Neuronal stem cell (in vitro differentiated cells): Measurements from ENCODE around the gene CHST13.
A peak's percentile ranks its signal among the peaks of the same experiment; 100 is the strongest.

Experiments used
- DNase-seq: peaks from one replicate; pipeline ENCODE4 v3.0.0-alpha.2; 2013; ENCODE audit warnings: low spot score
- H2AFZ ChIP-seq: one replicate; pipeline ENCODE4 v1.6.1; 2013; ENCODE audit warnings: mild to moderate bottlenecking, low read length, inconsistent platforms
- H2AK5ac ChIP-seq: 2 replicates; pipeline ENCODE4 v1.6.1; 2013; ENCODE audit warnings: low read depth, mild to moderate bottlenecking, inconsistent platforms, low read length, moderate library complexity, mixed read lengths
- H2BK120ac ChIP-seq: 2 replicates; pipeline ENCODE4 v1.6.1; 2013; ENCODE audit warnings: low read depth, mild to moderate bottlenecking, inconsistent platforms, low read length, moderate library complexity, mixed read lengths
- H2BK12ac ChIP-seq: one replicate; pipeline ENCODE4 v1.6.1; 2013; ENCODE audit warnings: low read length, inconsistent platforms
- H2BK15ac ChIP-seq: 2 replicates; pipeline ENCODE4 v1.6.1; 2013; ENCODE audit warnings: mild to moderate bottlenecking, low read length, inconsistent platforms, mixed read lengths
- H2BK5ac ChIP-seq: one replicate; pipeline ENCODE4 v1.6.1; 2013; ENCODE audit warnings: inconsistent platforms, mild to moderate bottlenecking, low read length, moderate library complexity
- H3K14ac ChIP-seq: one replicate; pipeline ENCODE4 v1.6.1; 2013; ENCODE audit warnings: low read length, inconsistent platforms
- H3K18ac ChIP-seq: 2 replicates; pipeline ENCODE4 v1.6.1; 2013; ENCODE audit warnings: low read length, inconsistent platforms
- H3K23ac ChIP-seq: 2 replicates; pipeline ENCODE4 v1.6.1; 2013; ENCODE audit warnings: low read depth, mild to moderate bottlenecking, mixed read lengths, low read length, inconsistent platforms; ENCODE audit not compliant: poor library complexity
- H3K27ac ChIP-seq: replicated peaks from 3 replicates; pipeline ENCODE4 v1.5.1; 2013; ENCODE audit warnings: low read length, inconsistent platforms
- H3K27me3 ChIP-seq, 3 experiments: 2 replicates each; pipeline ENCODE4 v1.6.1; 2013; ENCODE audit warnings: low read length in 3 of 3, mild to moderate bottlenecking in 2 of 3, inconsistent platforms in 1 of 3, low read depth in 1 of 3, mixed read lengths in 1 of 3, moderate library complexity in 1 of 3; ENCODE audit not compliant: control insufficient read depth in 3 of 3, insufficient read depth in 3 of 3
- H3K36me3 ChIP-seq, 2 donors: replicated peaks in 1 of 2; 2 replicates each; pipeline ENCODE4 v1.6.1; 2013; ENCODE audit warnings: low read length in 2 of 2; ENCODE audit not compliant: control insufficient read depth in 2 of 2, insufficient read depth in 2 of 2
- H3K4ac ChIP-seq: 2 replicates; pipeline ENCODE4 v1.6.1; 2013; ENCODE audit warnings: inconsistent platforms, mild to moderate bottlenecking, low read length, moderate library complexity
- H3K4me1 ChIP-seq, 2 donors: 1 replicate in 1 of 2; 2 replicates in 1 of 2; pipeline ENCODE4 v1.6.1; 2013; ENCODE audit warnings: low read length in 2 of 2, low read depth in 1 of 2; ENCODE audit not compliant: control insufficient read depth in 2 of 2, insufficient read depth in 1 of 2
- H3K4me2 ChIP-seq: one replicate; pipeline ENCODE4 v1.6.1; 2013; ENCODE audit warnings: mild to moderate bottlenecking, low read length, inconsistent platforms; ENCODE audit not compliant: insufficient read depth, poor library complexity, severe bottlenecking
- H3K4me3 ChIP-seq, 2 donors: 2 replicates each; pipeline ENCODE4 v1.5.1; 2013; ENCODE audit warnings: low read length in 2 of 2, mild to moderate bottlenecking in 2 of 2, inconsistent platforms in 1 of 2, moderate library complexity in 1 of 2
- H3K79me1 ChIP-seq: one replicate; pipeline ENCODE4 v1.6.1; 2013; ENCODE audit warnings: low read depth, mild to moderate bottlenecking, inconsistent platforms, low read length, moderate library complexity
- H3K9ac ChIP-seq: one replicate; pipeline ENCODE4 v1.6.1; 2013; ENCODE audit warnings: mild to moderate bottlenecking, low read depth, low read length, inconsistent platforms; ENCODE audit not compliant: poor library complexity
- H3K9me3 ChIP-seq, 2 donors: replicated peaks in 1 of 2; 2 replicates each; pipeline versions ENCODE3 to v1.6.1; 2013; ENCODE audit warnings: low read length in 2 of 2, mild to moderate bottlenecking in 2 of 2, inconsistent platforms in 1 of 2, low read depth in 1 of 2, mixed read lengths in 1 of 2, moderate library complexity in 1 of 2; ENCODE audit not compliant: control insufficient read depth in 2 of 2, insufficient read depth in 1 of 2
- H4K8ac ChIP-seq: one replicate; pipeline ENCODE4 v1.6.1; 2013; ENCODE audit warnings: low read depth, mild to moderate bottlenecking, inconsistent platforms, low read length, moderate library complexity
- H4K91ac ChIP-seq: one replicate; pipeline ENCODE4 v1.6.1; 2013; ENCODE audit warnings: low read length, low read depth, mild to moderate bottlenecking, inconsistent platforms; ENCODE audit not compliant: poor library complexity
- whole genome bisulfite sequencing, 2 donors: extraction: QIAGEN DNeasy Blood & Tissue Kit; methylation state at CpG; one replicate each; pipeline ENCODE4 v1.1.7; 2013; ENCODE audit warnings: missing lambda C conversion rate in 2 of 2, mixed read lengths in 1 of 2; ENCODE audit not compliant: insufficient read length in 2 of 2, insufficient replicate concordance in 1 of 2; ENCODE audit errors: extremely low coverage in 2 of 2; 5-methylcytosine and 5-hydroxymethylcytosine counted together

The CHST13 gene

DNA sequence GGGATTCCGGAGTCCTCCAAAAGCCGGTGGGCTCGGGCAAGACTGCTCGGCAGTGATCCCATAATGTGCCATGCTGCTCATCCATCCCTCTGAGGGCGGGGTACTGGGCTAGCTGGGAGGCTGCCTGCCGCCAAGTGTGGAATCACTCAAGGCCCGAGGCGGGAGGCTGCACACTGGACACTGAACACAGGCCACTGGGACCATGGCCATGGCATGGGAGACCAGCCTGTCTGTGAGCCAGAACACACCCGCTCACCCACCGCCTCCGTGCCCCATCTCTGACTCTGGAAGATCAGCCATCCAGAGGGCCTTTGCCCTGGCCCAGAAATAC, 33.4 kb downstream of the CHST13 start:
- Histone ChIP-seq H3K23ac (no peak overlapping the region), H2BK15ac (no peak overlapping the region), H4K8ac (no peak overlapping the region), H4K91ac (no peak overlapping the region), H2BK12ac (no peak overlapping the region), H3K36me3 (no peaks in the 10 kb centered on the region), H3K4me1 (peaks cover 0 to 3% of the 10 kb centered on the region in 2 donors), H2BK5ac (no peak overlapping the region), H3K4me2 (no peak overlapping the region), H3K18ac (peak overlapping the region; percentile 35), H3K14ac (no peak overlapping the region), H3K4me3 (no peak overlapping the region), H3K9ac (peak overlapping the region; percentile 66), H3K27me3 (peaks cover 0 to 8% (median 0%) of the 10 kb centered on the region in 3 experiments), H3K27ac (no peak overlapping the region), H3K4ac (no peak overlapping the region), H2AK5ac (no peak overlapping the region), H2AFZ (no peak overlapping the region), H3K9me3 (no peaks in the 10 kb centered on the region), H3K79me1 (peaks cover 5% of the 10 kb centered on the region), H2BK120ac (no peak overlapping the region)
- WGBS, 2 donors = no CpG with 5 or more reads among the region's 11 CpGs
- DNase-seq = no peak

DNA sequence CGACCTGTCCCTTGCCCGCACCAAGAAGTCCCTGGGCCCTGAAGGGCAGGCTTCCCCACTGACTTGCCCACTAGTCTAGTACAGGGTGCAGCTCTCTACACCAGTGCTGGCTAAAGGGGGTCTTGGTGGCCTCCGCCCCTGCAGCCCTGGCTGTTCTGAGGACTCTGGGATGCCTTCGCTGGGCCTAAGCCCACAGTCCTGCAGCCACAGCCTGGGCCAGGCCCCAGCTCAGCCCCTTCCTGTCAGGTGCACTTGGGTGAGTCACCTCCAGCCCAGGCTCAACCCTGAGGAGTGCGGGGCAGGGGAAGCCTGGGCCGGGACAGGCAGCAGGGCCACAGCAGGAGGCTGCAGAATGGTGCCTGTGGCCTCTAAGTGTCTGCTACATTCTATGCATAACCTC, 33.8 kb downstream of the CHST13 start:
- H3K4me3 ChIP-seq = no peak overlapping the region
- H3K4ac ChIP-seq = no peak overlapping the region
- H3K9me3 ChIP-seq = no peaks in the 10 kb centered on the region
- no CpG with 5 or more reads among the region's 6 CpGs for WGBS, 2 donors
- peak overlapping the region; percentile 11 for H2AK5ac ChIP-seq
- no peak overlapping the region for H2AFZ ChIP-seq
- H3K27me3 ChIP-seq = peaks cover 0 to 8% (median 0%) of the 10 kb centered on the region in 3 experiments
- DNase-seq = no peak
- no peak overlapping the region for H3K23ac ChIP-seq
- H2BK120ac ChIP-seq = no peak overlapping the region
- peak overlapping the region; percentile 85 for H3K18ac ChIP-seq
- no peak overlapping the region for H2BK5ac ChIP-seq
- H3K4me2 ChIP-seq = no peak overlapping the region
- no peaks in the 10 kb centered on the region for H3K36me3 ChIP-seq
- no peak overlapping the region for H2BK12ac ChIP-seq
- no peak overlapping the region for H4K91ac ChIP-seq
- peaks cover 5% of the 10 kb centered on the region for H3K79me1 ChIP-seq
- H3K27ac ChIP-seq = no peak overlapping the region
- H3K4me1 ChIP-seq = peaks cover 0 to 3% of the 10 kb centered on the region in 2 donors
- peak overlapping the region; percentile 66 for H3K9ac ChIP-seq
- no peak overlapping the region for H2BK15ac ChIP-seq
- H3K14ac ChIP-seq = no peak overlapping the region
- H4K8ac ChIP-seq = peak overlapping the region; percentile 43

DNA sequence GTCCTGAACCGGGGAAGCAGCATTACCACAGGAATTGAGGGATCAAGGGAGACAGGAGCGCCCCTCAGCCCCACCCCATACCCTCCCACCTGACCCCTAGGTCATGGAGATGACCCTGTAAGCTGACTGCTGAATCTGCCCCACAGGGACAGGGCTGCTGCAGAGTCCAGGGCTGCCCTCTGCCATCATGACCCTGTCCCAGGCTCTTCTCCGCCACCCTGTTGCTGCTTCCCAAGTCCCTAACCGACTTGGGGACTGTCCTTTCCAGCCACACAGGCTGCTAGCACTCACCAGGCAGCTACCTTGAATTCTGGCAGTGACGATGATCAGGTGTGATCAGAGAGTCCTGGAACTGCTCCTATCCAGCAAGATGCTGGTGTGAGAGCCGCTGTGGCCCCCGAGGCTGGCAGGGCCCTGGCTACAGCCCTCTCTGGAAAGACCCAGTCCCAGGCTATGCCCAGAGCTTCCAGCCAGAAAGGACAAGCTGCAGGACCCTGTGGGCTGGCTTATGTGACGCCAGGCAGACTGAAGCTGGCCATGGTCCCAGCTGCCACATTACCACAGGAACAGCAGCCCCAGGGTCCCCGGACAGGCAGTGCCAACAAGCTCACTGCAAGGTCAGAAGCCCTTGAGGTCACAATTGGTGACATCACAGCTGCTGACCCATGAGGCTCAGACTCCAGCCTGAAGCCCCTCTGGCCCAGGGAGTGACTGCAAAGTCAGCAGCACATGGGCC, 34.5 kb downstream of the CHST13 start, which contains the start of gene C3orf22:
Gene C3orf22, minus strand, starts transcription at position 597 of the 736 bp plus-strand sequence. CDS start 5,542 bp downstream, outside the sequence.
- no peaks in the 10 kb centered on the region for H3K36me3 ChIP-seq
- no peak within 1 kb of the TSS for H3K4ac ChIP-seq
- WGBS, 2 donors = no CpG with 5 or more reads among the region's 9 CpGs

DNA sequence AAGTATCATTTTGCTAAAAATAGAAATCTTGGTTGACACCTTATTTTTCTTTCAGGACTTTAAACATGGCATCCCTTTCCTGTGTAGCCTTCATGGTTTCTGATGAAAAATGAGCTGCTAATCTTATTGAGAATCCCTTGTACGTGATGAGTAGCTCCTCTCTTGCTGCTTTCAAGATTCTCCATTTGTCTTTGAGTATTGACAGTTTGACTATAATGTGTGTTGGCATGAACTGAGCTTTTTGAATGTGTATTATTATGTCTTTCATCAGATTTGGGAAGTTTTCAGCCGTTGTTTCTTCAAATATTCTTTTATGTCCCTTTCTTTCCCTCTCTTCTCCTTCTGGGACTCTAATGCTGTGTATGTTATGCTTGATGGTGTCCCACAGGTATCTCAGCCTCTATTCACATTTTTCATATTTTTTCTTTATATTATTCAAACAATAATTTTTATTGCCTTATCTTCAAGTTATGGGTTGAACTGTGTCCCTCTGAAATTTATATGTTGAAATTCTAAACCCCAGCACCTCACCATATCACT, 38.9 kb downstream of the CHST13 start:
- no peak overlapping the region for H3K4me2 ChIP-seq
- no peak for DNase-seq
- H2AK5ac ChIP-seq = no peak overlapping the region
- H4K8ac ChIP-seq = no peak overlapping the region
- no peak overlapping the region for H3K27ac ChIP-seq
- no peak overlapping the region for H2BK12ac ChIP-seq
- no peak overlapping the region for H3K18ac ChIP-seq
- H2AFZ ChIP-seq = no peak overlapping the region
- H3K23ac ChIP-seq = no peak overlapping the region
- H3K14ac ChIP-seq = no peak overlapping the region
- no peaks in the 10 kb centered on the region for H3K36me3 ChIP-seq
- H2BK5ac ChIP-seq = no peak overlapping the region
- H2BK15ac ChIP-seq = no peak overlapping the region
- H2BK120ac ChIP-seq = no peak overlapping the region
- no peak overlapping the region for H3K9ac ChIP-seq
- peaks cover 2 to 3% of the 10 kb centered on the region in 2 donors for H3K9me3 ChIP-seq
- peaks cover 0 to 18% (median 0%) of the 10 kb centered on the region in 3 experiments for H3K27me3 ChIP-seq
- H3K4me3 ChIP-seq = no peak overlapping the region
- no CpG with 5 or more reads among the region's 2 CpGs for WGBS, 2 donors
- no peak overlapping the region for H3K4ac ChIP-seq
- peaks cover 0 to 3% of the 10 kb centered on the region in 2 donors for H3K4me1 ChIP-seq
- no peak overlapping the region for H4K91ac ChIP-seq
- H3K79me1 ChIP-seq = no peaks in the 10 kb centered on the region

More for the DNA sequence above, 34.5 kb downstream of the CHST13 start, which contains the start of gene C3orf22:
- Histone ChIP-seq H3K4me1 (peaks cover 0 to 3% of the 10 kb centered on the region in 2 donors), H2AFZ (no peak within 1 kb of the TSS), H3K23ac (no peak within 1 kb of the TSS), H2BK5ac (no peak within 1 kb of the TSS), H2BK15ac (no peak within 1 kb of the TSS), H4K91ac (no peak within 1 kb of the TSS), H3K18ac (no peak within 1 kb of the TSS), H3K4me2 (no peak within 1 kb of the TSS), H2BK120ac (no peak within 1 kb of the TSS), H4K8ac (peak within 1 kb of the TSS; percentile 43), H3K9me3 (peaks cover 0 to 3% of the 10 kb centered on the region in 2 donors), H3K79me1 (peaks cover 5% of the 10 kb centered on the region), H3K9ac (peak within 1 kb of the TSS; percentile 66), H3K27ac (no peak within 1 kb of the TSS), H3K27me3 (peaks cover 0 to 8% (median 0%) of the 10 kb centered on the region in 3 experiments), H2BK12ac (no peak within 1 kb of the TSS), H3K4me3 (no peak within 1 kb of the TSS), H2AK5ac (peak within 1 kb of the TSS; percentile 11), H3K14ac (no peak within 1 kb of the TSS)
- no peak for DNase-seq
